Measurements from ENCODE around the gene IQSEC1. TPM values are rescaled to one million over a fixed set of nuclear protein-coding genes. Genes with fewer than 3 reads are reported as not detected.

Gene IQSEC1
- total and polyA plus RNA-seq, 2 donors: 9.4 to 21.9 TPM

DNA sequence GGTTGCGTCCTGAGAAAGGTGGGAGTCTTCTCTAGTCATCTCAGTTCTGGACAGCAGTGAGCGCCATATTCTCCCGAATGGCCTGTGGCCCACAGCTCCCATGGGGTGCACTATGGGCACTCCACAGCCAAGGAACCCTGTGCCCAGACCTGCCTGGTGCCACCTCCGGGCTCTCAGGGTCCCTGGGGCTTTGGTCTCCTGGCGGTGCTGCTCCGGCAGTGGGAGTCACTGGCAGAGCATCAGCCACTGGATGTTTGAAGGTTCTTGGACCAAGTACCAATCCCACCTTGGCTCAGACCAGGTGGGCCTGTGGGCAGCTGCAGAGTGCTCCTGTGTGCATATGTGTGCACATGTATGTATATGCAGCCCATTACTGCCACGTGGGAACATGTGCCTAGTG lies 163.5 kb downstream of the IQSEC1 start:
- H3K27ac ChIP-seq (ENCODE audit: low read depth in 1 of 2, low read length in 1 of 2): no peak overlapping the region
- peaks cover 64 to 75% of the 10 kb centered on the region in 2 donors for H3K36me3 ChIP-seq (ENCODE audit: control insufficient read depth in 2 of 2, insufficient read depth in 2 of 2, low read length in 1 of 2)
- no peaks in the 10 kb centered on the region for H3K4me1 ChIP-seq (ENCODE audit: control insufficient read depth in 2 of 2, insufficient read depth in 2 of 2, low read length in 2 of 2)
- WGBS: 99% methylated on average over 7 of the region's 7 CpGs
- DNase-seq (ENCODE audit: low read depth in 6 of 9, low spot score in 9 of 9): no peak
- no peak overlapping the region for H3K4me3 ChIP-seq (ENCODE audit: low read length in 2 of 2)
- no peaks in the 10 kb centered on the region for H3K27me3 ChIP-seq (ENCODE audit: control insufficient read depth in 2 of 2, insufficient read depth in 1 of 2, low read length in 1 of 2)
- no peaks in the 10 kb centered on the region for H3K9me3 ChIP-seq (ENCODE audit: control insufficient read depth in 2 of 2, insufficient read depth in 1 of 2, low read length in 1 of 2)

DNA sequence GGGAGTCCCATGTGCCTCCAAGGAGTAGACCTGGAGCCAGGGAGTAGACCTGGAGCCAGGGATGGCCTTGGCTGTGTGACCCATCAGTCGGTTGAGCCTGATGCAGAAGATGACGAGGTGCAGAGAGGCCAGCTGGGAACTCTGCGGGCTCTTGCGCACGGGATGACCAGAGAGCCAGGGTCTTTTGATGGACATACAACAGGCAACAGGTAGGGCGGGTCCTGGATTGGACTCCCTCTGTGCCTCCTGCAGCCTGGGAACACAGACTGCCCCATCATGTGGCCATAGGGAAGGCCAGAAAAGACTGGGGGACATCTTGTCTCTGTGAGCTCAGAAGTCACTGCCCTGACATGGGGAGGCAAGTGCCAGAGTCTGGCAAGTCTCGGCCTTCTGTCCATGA lies 164.4 kb downstream of the IQSEC1 start:
- no peaks in the 10 kb centered on the region for H3K9me3 ChIP-seq (ENCODE audit: control insufficient read depth in 2 of 2, insufficient read depth in 1 of 2, low read length in 1 of 2)
- no peak overlapping the region for H3K4me3 ChIP-seq (ENCODE audit: low read length in 2 of 2)
- H3K4me1 ChIP-seq (ENCODE audit: control insufficient read depth in 2 of 2, insufficient read depth in 2 of 2, low read length in 2 of 2): no peaks in the 10 kb centered on the region
- H3K27ac ChIP-seq (ENCODE audit: low read depth in 1 of 2, low read length in 1 of 2): no peak overlapping the region
- peaks cover 66 to 80% of the 10 kb centered on the region in 2 donors for H3K36me3 ChIP-seq (ENCODE audit: control insufficient read depth in 2 of 2, insufficient read depth in 2 of 2, low read length in 1 of 2)
- over 99% methylated on average over 7 of the region's 7 CpGs for WGBS
- DNase-seq (ENCODE audit: low read depth in 6 of 9, low spot score in 9 of 9): no peak
- H3K27me3 ChIP-seq (ENCODE audit: control insufficient read depth in 2 of 2, insufficient read depth in 1 of 2, low read length in 1 of 2): no peaks in the 10 kb centered on the region

DNA sequence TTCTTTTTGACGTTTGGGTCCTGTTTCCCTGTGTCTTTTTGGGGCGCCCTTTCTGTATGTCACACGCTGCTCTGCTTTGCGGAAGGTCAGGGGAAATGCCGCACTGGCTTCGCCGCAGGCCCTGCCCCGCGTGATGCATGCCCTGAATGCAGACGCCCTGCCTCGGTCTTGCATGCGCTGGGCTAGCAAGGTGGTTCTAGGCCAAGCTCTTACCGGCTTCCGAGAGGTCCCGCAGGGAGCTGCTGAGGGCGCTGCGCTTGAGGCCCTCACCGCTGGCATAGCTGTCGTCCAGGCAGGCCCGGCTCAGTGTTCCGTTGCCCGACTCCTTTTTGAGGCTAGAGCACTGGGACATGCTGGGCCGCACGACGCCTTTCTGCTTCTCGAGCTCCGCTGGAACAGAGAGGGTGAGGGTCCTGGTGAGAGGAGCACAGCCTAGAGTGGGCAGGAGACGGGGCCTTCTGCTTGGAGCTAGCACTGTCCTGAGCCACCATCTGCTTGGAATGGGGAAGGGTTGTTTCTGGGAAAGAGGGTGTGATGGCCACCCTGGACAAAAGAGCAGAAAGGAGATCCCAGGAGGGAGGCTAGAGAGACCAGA lies 165.0 kb downstream of the IQSEC1 start:
- DNase-seq (ENCODE audit: low read depth in 6 of 9, low spot score in 9 of 9): no peak
- Histone ChIP-seq H3K4me3 (ENCODE audit: low read length in 2 of 2) (no peak overlapping the region), H3K9me3 (ENCODE audit: control insufficient read depth in 2 of 2, insufficient read depth in 1 of 2, low read length in 1 of 2) (no peaks in the 10 kb centered on the region), H3K27me3 (ENCODE audit: control insufficient read depth in 2 of 2, insufficient read depth in 1 of 2, low read length in 1 of 2) (no peaks in the 10 kb centered on the region), H3K4me1 (ENCODE audit: control insufficient read depth in 2 of 2, insufficient read depth in 2 of 2, low read length in 2 of 2) (peaks cover 0 to 3% of the 10 kb centered on the region in 2 donors), H3K36me3 (ENCODE audit: control insufficient read depth in 2 of 2, insufficient read depth in 2 of 2, low read length in 1 of 2) (peaks cover 66 to 84% of the 10 kb centered on the region in 2 donors), H3K27ac (ENCODE audit: low read depth in 1 of 2, low read length in 1 of 2) (no peak overlapping the region)
- WGBS: 98% methylated on average over 28 of the region's 28 CpGs

DNA sequence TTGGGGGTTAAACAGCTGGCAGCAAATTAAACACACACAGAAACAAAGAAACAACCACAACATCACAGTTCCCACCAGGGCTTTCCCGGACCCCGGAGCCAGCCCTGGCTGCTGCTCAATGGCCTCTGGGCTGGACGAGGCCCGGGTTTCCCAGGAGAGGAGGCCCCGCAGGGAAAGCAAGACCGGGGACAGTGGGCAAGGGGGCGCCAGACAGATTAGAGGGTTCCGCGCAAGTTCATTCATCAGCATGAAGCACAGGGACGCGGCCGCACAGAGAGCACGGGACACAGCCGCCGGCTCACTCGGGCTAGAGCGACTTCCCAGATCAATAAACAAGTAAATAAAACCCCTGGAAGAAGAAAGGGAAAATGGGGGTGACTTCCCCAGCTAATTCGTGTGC lies 165.5 kb downstream of the IQSEC1 start:
- WGBS: 98% methylated on average over 18 of the region's 18 CpGs
- Histone ChIP-seq H3K27ac (ENCODE audit: low read depth in 1 of 2, low read length in 1 of 2) (no peak overlapping the region), H3K27me3 (ENCODE audit: control insufficient read depth in 2 of 2, insufficient read depth in 1 of 2, low read length in 1 of 2) (no peaks in the 10 kb centered on the region), H3K4me1 (ENCODE audit: control insufficient read depth in 2 of 2, insufficient read depth in 2 of 2, low read length in 2 of 2) (peaks cover 0 to 8% of the 10 kb centered on the region in 2 donors), H3K9me3 (ENCODE audit: control insufficient read depth in 2 of 2, insufficient read depth in 1 of 2, low read length in 1 of 2) (no peaks in the 10 kb centered on the region), H3K4me3 (ENCODE audit: low read length in 2 of 2) (no peak overlapping the region), H3K36me3 (ENCODE audit: control insufficient read depth in 2 of 2, insufficient read depth in 2 of 2, low read length in 1 of 2) (peaks cover 62 to 88% of the 10 kb centered on the region in 2 donors)
- DNase-seq (ENCODE audit: low read depth in 6 of 9, low spot score in 9 of 9): no peak

DNA sequence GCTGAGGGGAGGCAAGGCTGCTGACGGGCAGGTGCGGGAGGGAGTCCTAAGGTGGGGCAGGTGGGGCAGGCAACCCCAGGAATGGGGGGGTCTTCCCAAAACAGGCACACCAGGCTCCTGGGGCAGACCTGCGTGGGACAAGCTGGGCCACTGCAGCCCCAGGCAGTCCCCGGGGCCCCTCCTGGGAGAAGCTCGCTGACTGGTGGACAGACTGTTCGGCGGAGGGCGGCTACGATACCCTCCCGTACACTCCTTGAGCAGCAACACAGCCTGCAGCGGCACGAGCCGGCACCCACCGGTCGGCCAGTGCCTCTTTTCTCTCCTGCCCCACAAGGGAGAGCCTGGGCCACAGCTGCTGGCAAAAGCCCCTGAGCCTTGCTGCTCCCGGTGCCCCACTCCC lies 165.9 kb downstream of the IQSEC1 start:
- Histone ChIP-seq H3K27me3 (ENCODE audit: control insufficient read depth in 2 of 2, insufficient read depth in 1 of 2, low read length in 1 of 2) (no peaks in the 10 kb centered on the region), H3K36me3 (ENCODE audit: control insufficient read depth in 2 of 2, insufficient read depth in 2 of 2, low read length in 1 of 2) (peaks cover 61 to 89% of the 10 kb centered on the region in 2 donors), H3K9me3 (ENCODE audit: control insufficient read depth in 2 of 2, insufficient read depth in 1 of 2, low read length in 1 of 2) (no peaks in the 10 kb centered on the region), H3K4me1 (ENCODE audit: control insufficient read depth in 2 of 2, insufficient read depth in 2 of 2, low read length in 2 of 2) (peaks cover 0 to 11% of the 10 kb centered on the region in 2 donors), H3K4me3 (ENCODE audit: low read length in 2 of 2) (no peak overlapping the region), H3K27ac (ENCODE audit: low read depth in 1 of 2, low read length in 1 of 2) (no peak overlapping the region)
- 91% methylated on average over 16 of the region's 16 CpGs for WGBS
- DNase-seq (ENCODE audit: low read depth in 6 of 9, low spot score in 9 of 9): no peak

DNA sequence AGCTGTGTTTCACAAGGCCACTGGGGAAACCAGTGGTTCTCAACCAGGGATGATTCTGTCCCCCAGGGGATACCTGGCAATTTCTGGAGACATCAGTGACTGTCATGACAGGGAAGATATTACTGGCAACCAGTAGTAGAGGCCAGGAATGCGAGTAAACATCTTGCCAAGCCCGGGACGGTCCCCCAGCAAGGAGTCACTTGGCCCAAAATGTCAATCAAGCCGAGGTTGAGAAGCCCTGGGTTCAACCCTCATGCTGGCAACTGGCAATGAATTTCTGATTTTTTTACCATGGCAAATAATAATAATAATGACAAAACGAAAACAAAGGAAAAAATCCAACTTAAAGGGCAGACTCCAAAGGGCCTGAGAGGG lies 166.3 kb downstream of the IQSEC1 start:
- 94% methylated on average over 5 of the region's 5 CpGs for WGBS
- no peak overlapping the region for H3K27ac ChIP-seq (ENCODE audit: low read depth in 1 of 2, low read length in 1 of 2)
- H3K27me3 ChIP-seq (ENCODE audit: control insufficient read depth in 2 of 2, insufficient read depth in 1 of 2, low read length in 1 of 2): no peaks in the 10 kb centered on the region
- H3K9me3 ChIP-seq (ENCODE audit: control insufficient read depth in 2 of 2, insufficient read depth in 1 of 2, low read length in 1 of 2): no peaks in the 10 kb centered on the region
- H3K4me3 ChIP-seq (ENCODE audit: low read length in 2 of 2): no peak overlapping the region
- no peak for DNase-seq (ENCODE audit: low read depth in 6 of 9, low spot score in 9 of 9)
- H3K4me1 ChIP-seq (ENCODE audit: control insufficient read depth in 2 of 2, insufficient read depth in 2 of 2, low read length in 2 of 2): peaks cover 0 to 11% of the 10 kb centered on the region in 2 donors
- peaks cover 62 to 89% of the 10 kb centered on the region in 2 donors for H3K36me3 ChIP-seq (ENCODE audit: control insufficient read depth in 2 of 2, insufficient read depth in 2 of 2, low read length in 1 of 2)

DNA sequence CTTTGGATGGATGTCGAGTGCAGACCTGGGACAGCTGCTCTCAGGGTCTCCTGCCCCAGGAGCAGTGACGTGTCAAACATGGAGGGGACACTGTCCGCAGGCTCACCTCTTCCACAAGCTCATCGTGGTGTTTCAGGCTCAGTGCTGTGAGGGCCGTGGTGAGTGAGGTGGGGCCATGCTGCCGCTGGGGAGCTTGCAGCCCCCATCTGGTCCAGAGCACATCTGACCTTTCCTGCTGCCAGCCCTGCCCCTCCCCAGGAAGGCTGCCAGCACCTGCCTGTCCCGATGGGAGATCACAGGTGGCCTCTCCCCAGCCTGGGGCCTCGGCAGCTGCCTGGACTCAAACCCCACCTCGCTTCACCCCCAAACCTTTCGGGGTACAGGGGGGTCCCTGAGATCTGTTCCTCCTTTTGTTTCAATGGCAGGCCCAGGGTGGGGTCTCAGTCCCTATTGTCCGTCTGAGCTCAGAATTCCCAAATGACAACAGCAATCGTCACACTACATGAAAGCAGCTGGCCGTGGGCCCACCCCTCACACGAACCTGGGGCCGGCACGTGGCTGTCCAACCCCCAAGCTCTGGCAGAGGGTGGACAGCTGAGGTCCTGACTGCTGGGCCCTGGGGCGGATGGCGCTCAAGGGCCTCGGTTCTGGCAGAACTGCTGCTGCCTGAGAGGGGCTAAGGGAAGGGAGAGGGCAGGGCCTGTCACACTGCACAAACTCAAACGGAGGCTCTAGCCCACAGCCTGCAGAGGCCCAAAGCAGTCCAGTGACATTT lies 166.9 kb downstream of the IQSEC1 start:
- Histone ChIP-seq H3K4me3 (ENCODE audit: low read length in 2 of 2) (no peak overlapping the region), H3K9me3 (ENCODE audit: control insufficient read depth in 2 of 2, insufficient read depth in 1 of 2, low read length in 1 of 2) (no peaks in the 10 kb centered on the region), H3K27ac (ENCODE audit: low read depth in 1 of 2, low read length in 1 of 2) (no peak overlapping the region), H3K36me3 (ENCODE audit: control insufficient read depth in 2 of 2, insufficient read depth in 2 of 2, low read length in 1 of 2) (peaks cover 62 to 83% of the 10 kb centered on the region in 2 donors), H3K4me1 (ENCODE audit: control insufficient read depth in 2 of 2, insufficient read depth in 2 of 2, low read length in 2 of 2) (peaks cover 0 to 11% of the 10 kb centered on the region in 2 donors), H3K27me3 (ENCODE audit: control insufficient read depth in 2 of 2, insufficient read depth in 1 of 2, low read length in 1 of 2) (no peaks in the 10 kb centered on the region)
- DNase-seq (ENCODE audit: low read depth in 6 of 9, low spot score in 9 of 9): no peak
- 97% methylated on average over 20 of the region's 20 CpGs for WGBS

DNA sequence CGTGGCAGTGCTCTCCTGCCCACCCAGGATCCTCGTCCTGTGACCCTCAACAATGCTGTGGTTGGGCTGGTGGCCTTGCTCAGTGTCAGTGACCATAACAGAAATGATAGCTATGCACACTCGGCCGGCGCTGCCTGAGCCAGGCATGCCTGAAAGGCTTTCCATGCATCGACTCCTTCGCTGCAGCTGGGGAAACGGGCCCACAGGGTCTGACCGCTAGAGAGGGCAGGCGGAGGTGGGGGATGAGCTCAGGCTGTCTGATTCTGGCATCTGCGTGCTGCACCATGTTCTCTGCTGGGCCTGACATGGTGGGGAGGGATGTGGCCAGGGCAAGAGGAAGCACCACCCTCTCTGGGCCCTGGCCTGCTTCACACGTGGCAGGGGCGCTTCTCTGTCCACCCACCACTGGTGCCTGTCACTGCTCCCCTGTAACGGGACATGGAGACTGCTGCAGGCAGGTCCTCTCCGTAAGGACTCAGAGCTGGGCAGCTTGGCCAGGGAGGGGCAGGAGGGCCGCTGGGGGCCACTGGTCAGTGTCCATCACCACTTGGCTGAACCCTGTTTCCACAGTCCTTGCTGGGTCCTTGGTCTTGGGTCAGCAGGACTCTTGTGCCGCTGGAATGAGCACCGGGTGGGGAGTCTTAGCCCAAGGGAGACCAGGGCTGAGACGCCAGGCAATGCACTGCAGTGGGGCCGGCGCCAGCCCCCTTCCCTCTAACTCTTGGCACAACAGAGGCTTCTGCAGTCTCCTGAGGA lies 167.7 kb downstream of the IQSEC1 start:
- Histone ChIP-seq H3K27me3 (ENCODE audit: control insufficient read depth in 2 of 2, insufficient read depth in 1 of 2, low read length in 1 of 2) (no peaks in the 10 kb centered on the region), H3K27ac (ENCODE audit: low read depth in 1 of 2, low read length in 1 of 2) (no peak overlapping the region), H3K4me3 (ENCODE audit: low read length in 2 of 2) (no peak overlapping the region), H3K36me3 (ENCODE audit: control insufficient read depth in 2 of 2, insufficient read depth in 2 of 2, low read length in 1 of 2) (peaks cover 55 to 85% of the 10 kb centered on the region in 2 donors), H3K9me3 (ENCODE audit: control insufficient read depth in 2 of 2, insufficient read depth in 1 of 2, low read length in 1 of 2) (no peaks in the 10 kb centered on the region), H3K4me1 (ENCODE audit: control insufficient read depth in 2 of 2, insufficient read depth in 2 of 2, low read length in 2 of 2) (peaks cover 0 to 11% of the 10 kb centered on the region in 2 donors)
- WGBS: 96% methylated on average over 21 of the region's 21 CpGs
- no peak for DNase-seq (ENCODE audit: low read depth in 6 of 9, low spot score in 9 of 9)

DNA sequence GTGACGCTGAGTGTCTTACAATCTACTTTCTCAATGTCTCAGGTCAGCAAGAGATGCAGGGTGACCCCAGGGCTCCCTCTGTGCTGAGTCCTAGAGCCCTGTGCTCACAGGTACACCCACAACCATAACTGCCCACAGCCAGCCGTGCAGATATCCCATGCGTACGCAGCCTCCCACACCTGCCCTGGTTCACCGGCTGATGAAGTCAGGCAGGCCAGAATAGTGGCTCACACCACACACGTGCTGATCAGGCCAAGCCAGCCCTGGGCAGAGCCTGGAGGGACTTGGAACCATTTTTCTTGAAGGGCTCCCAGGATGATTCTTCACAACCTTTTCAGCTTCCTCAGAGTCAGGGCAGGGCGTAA lies 168.3 kb downstream of the IQSEC1 start:
- no peak overlapping the region for H3K4me3 ChIP-seq (ENCODE audit: low read length in 2 of 2)
- no peaks in the 10 kb centered on the region for H3K9me3 ChIP-seq (ENCODE audit: control insufficient read depth in 2 of 2, insufficient read depth in 1 of 2, low read length in 1 of 2)
- H3K27ac ChIP-seq (ENCODE audit: low read depth in 1 of 2, low read length in 1 of 2): no peak overlapping the region
- H3K36me3 ChIP-seq (ENCODE audit: control insufficient read depth in 2 of 2, insufficient read depth in 2 of 2, low read length in 1 of 2): peaks cover 52 to 80% of the 10 kb centered on the region in 2 donors
- no peak for DNase-seq (ENCODE audit: low read depth in 6 of 9, low spot score in 9 of 9)
- H3K27me3 ChIP-seq (ENCODE audit: control insufficient read depth in 2 of 2, insufficient read depth in 1 of 2, low read length in 1 of 2): no peaks in the 10 kb centered on the region
- H3K4me1 ChIP-seq (ENCODE audit: control insufficient read depth in 2 of 2, insufficient read depth in 2 of 2, low read length in 2 of 2): peaks cover 0 to 11% of the 10 kb centered on the region in 2 donors
- WGBS: 91% methylated on average over 7 of the region's 7 CpGs

All from thymus (tissue), 11 donors.